Dedifferentiated amniotic fluid mesenchymal stem cell (primary cell): Measurements from ENCODE around the gene C9orf72.

Experiments used
- DNase-seq: peaks from one replicate; pipeline ENCODE4 v3.0.0-alpha.2; 2016; ENCODE audit errors: extremely low spot score

Gene C9orf72

GRCh38 chr9:27581826-27582225 lies 8.5 kb upstream of the C9orf72 start:
- DNase-seq = no peak

- DNase-seq = peak; percentile 91
Observed at GRCh38 chr9:27573634-27574590, 631 bp upstream of the C9orf72 start.

- DNase-seq = no peak
Observed at GRCh38 chr9:27572566-27572917, 739 bp downstream of the C9orf72 start.

GRCh38 chr9:27572061-27572460 lies 1.2 kb downstream of the C9orf72 start:
- DNase-seq = no peak

- no peak for DNase-seq
Observed at GRCh38 chr9:27571011-27571410, 2.3 kb downstream of the C9orf72 start.

GRCh38 chr9:27569406-27569805 lies 3.9 kb downstream of the C9orf72 start:
- no peak for DNase-seq

- no peak for DNase-seq
Observed at GRCh38 chr9:27566118-27566517, 7.2 kb downstream of the C9orf72 start.

GRCh38 chr9:27565696-27566095 lies 7.6 kb downstream of the C9orf72 start:
- DNase-seq = no peak

- DNase-seq = no peak
Observed at GRCh38 chr9:27564670-27565069, 8.6 kb downstream of the C9orf72 start.

GRCh38 chr9:27563738-27564430 lies 9.4 kb downstream of the C9orf72 start:
- no peak for DNase-seq

- DNase-seq = no peak
Observed at GRCh38 chr9:27561685-27562084, 11.6 kb downstream of the C9orf72 start.

GRCh38 chr9:27560457-27560856 lies 12.8 kb downstream of the C9orf72 start:
- no peak for DNase-seq

GRCh38 chr9:27558307-27558706 lies 15.0 kb downstream of the C9orf72 start:
- no peak for DNase-seq

GRCh38 chr9:27556470-27556869 lies 16.8 kb downstream of the C9orf72 start:
- DNase-seq = no peak

GRCh38 chr9:27554712-27555111 lies 18.6 kb downstream of the C9orf72 start:
- DNase-seq = no peak

- peak; percentile 41 for DNase-seq
Observed at GRCh38 chr9:27549196-27549755, 24.0 kb downstream of the C9orf72 start.

GRCh38 chr9:27548055-27548741 lies 25.1 kb downstream of the C9orf72 start:
- peak; percentile 34 for DNase-seq

- DNase-seq = no peak
Observed at GRCh38 chr9:27545471-27545870, 27.8 kb downstream of the C9orf72 start.

- no peak for DNase-seq
Observed at GRCh38 chr9:27542508-27542907, 30.8 kb downstream of the C9orf72 start.

- no peak for DNase-seq
Observed at GRCh38 chr9:27541740-27542139, 31.5 kb downstream of the C9orf72 start.

GRCh38 chr9:27540502-27540901 lies 32.8 kb downstream of the C9orf72 start:
- DNase-seq = no peak
